GM12878 (cell line): ENCODE data around the gene NCBP3. TPM values are rescaled to one million over a fixed set of nuclear protein-coding genes. Genes with fewer than 3 reads are reported as not detected.

ENCODE experiments used
- ATAC-seq: fragments of 200-7000 bp; cut with Tn5 transposase; 3 replicates; pipeline ENCODE4 v1.9.1; 2020; ENCODE audit warnings: mild to moderate bottlenecking, moderate library complexity
- BruUV-seq: library from RNA; stranded (reverse); fragments of 400-500 nt; replicated peaks from 2 replicates; lab custom pipeline; 2021; lab: Mats Ljungman, UMichigan
- CTCF ChIA-PET: fragments of 300-600 bp; sonication (Branson Sonifier 250); formaldehyde crosslinking; extraction: SDS; loops from one replicate; lab custom pipeline; 2021; ENCODE audit warnings: inconsistent platforms; lab: Yijun Ruan, JAX
- POLR2A ChIA-PET: fragments of 350-600 bp; formaldehyde crosslinking; extraction: SDS; loops from one replicate; lab custom pipeline; 2021; ENCODE audit warnings: inconsistent platforms; lab: Charles Lee
- RAD21 ChIA-PET: fragments of 300-600 bp; sonication (Branson Sonifier 250); formaldehyde crosslinking; loops from one replicate; lab custom pipeline; 2023; ENCODE audit warnings: antibody characterized with exemption; ENCODE audit not compliant: unreplicated experiment; lab: Charles Lee
- SMC1A ChIA-PET: fragments of 300-600 bp; sonication (Branson Sonifier 250); formaldehyde crosslinking; loops from one replicate; lab custom pipeline; 2023; ENCODE audit not compliant: unreplicated experiment, uncharacterized antibody; lab: Charles Lee
- DNase-seq: peaks from one replicate; pipeline ENCODE4 v3.0.0-alpha.2; 2011; ENCODE audit warnings: low read depth, low spot score
- FAIRE-seq: peaks from 3 replicates; lab custom pipeline; 2011; peaks lifted over from hg19 to GRCh38; lab: Jason Lieb, UNC
- H2AFZ ChIP-seq: 2 replicates; pipeline ENCODE4 v1.6.0; 2011; ENCODE audit warnings: low read depth, low read length, control low read depth; ENCODE audit not compliant: control insufficient read depth
- H3K27ac ChIP-seq: 2 replicates; pipeline ENCODE4 v1.5.1; 2011; ENCODE audit warnings: control low read depth; ENCODE audit not compliant: control insufficient read depth, insufficient read depth
- H3K27me3 ChIP-seq, 2 experiments: replicated peaks in 1 of 2; 2 replicates each; pipeline versions ENCODE4 v1.6.0 to v1.6.1; 2011; ENCODE audit warnings: low read length in 1 of 2; ENCODE audit not compliant: control insufficient read depth in 2 of 2, insufficient read depth in 2 of 2
- H3K36me3 ChIP-seq, 2 experiments: 2 replicates each; pipeline ENCODE4 v1.5.1; 2011; ENCODE audit warnings: low read length in 1 of 2; ENCODE audit not compliant: control insufficient read depth in 2 of 2, insufficient read depth in 2 of 2
- H3K4me1 ChIP-seq: 2 replicates; pipeline ENCODE4 v1.6.1; 2011; ENCODE audit warnings: mild to moderate bottlenecking, low read length, moderate library complexity, mixed read lengths; ENCODE audit not compliant: control insufficient read depth, insufficient read depth
- H3K4me2 ChIP-seq: 2 replicates; pipeline ENCODE4 v1.6.0; 2011; ENCODE audit warnings: control low read depth; ENCODE audit not compliant: control insufficient read depth, insufficient read depth
- H3K4me3 ChIP-seq: fragments of 200-600 bp; sonication (generic); 2 replicates; pipeline ENCODE4 v1.5.1; 2016
- H3K79me2 ChIP-seq: 2 replicates; pipeline ENCODE4 v1.6.0; 2011; ENCODE audit warnings: low read length; ENCODE audit not compliant: control insufficient read depth, insufficient read depth
- H3K9ac ChIP-seq: 2 replicates; pipeline ENCODE4 v1.8.0; 2011; ENCODE audit warnings: low read length, control low read depth, mixed read lengths; ENCODE audit not compliant: control insufficient read depth, insufficient read depth
- H3K9me3 ChIP-seq: replicated peaks from 3 replicates; pipeline ENCODE4 v1.5.1; 2011; ENCODE audit warnings: mild to moderate bottlenecking, low read length; ENCODE audit not compliant: control insufficient read depth, insufficient read depth
- H4K20me1 ChIP-seq: 2 replicates; pipeline ENCODE4 v1.6.0; 2011; ENCODE audit not compliant: control insufficient read depth, insufficient read depth
- ASH2L ChIP-seq: fragments of 300-600, 200-600 bp; sonication (generic); IDR thresholded peaks from 2 replicates; pipeline ENCODE4 v1.6.1; 2017; ENCODE audit warnings: low read depth, mild to moderate bottlenecking, borderline replicate concordance
- CBX5 ChIP-seq: sonication (generic); IDR thresholded peaks from 2 replicates; pipeline ENCODE4 v1.6.1; 2016; ENCODE audit warnings: low read depth, moderate library complexity, mild to moderate bottlenecking, inconsistent platforms
- CHD2 ChIP-seq: IDR thresholded peaks from 2 replicates; pipeline ENCODE4 v1.6.1; 2011; ENCODE audit warnings: low read depth, low read length, improper control_type of control experiment, borderline replicate concordance
- HCFC1 ChIP-seq: fragments of 150-350 bp; IDR thresholded peaks from 2 replicates; pipeline ENCODE4 v1.6.1; 2014; ENCODE audit warnings: low read length
- MYC ChIP-seq: IDR thresholded peaks from 2 replicates; pipeline ENCODE4 v1.6.1; 2011; ENCODE audit warnings: mild to moderate bottlenecking, low read length, moderate library complexity, inconsistent platforms; ENCODE audit not compliant: insufficient read depth, insufficient replicate concordance, insufficient read length, severe bottlenecking
- NKRF ChIP-seq: fragments of 450-650 bp; conservative IDR thresholded peaks from 2 replicates; pipeline ENCODE4 v1.6.1; 2017; ENCODE audit warnings: mild to moderate bottlenecking, moderate library complexity
- NR2F1 ChIP-seq: fragments of 450-650 bp; conservative IDR thresholded peaks from 2 replicates; pipeline ENCODE4 v1.6.1; 2017; ENCODE audit warnings: mild to moderate bottlenecking
- PBX3 ChIP-seq: IDR thresholded peaks from 2 replicates; pipeline ENCODE4 v1.6.1; 2011; ENCODE audit warnings: mild to moderate bottlenecking, low read depth, low read length, moderate library complexity; ENCODE audit not compliant: insufficient replicate concordance
- POLR2AphosphoS2 ChIP-seq: IDR thresholded peaks from 2 replicates; pipeline ENCODE4 v1.6.1; 2011; ENCODE audit warnings: low read depth, mild to moderate bottlenecking, low read length, improper control_type of control experiment, moderate library complexity
- POU2F2 ChIP-seq: IDR thresholded peaks from 3 replicates; pipeline ENCODE4 v1.6.1; 2011; ENCODE audit warnings: low read depth, mild to moderate bottlenecking, low read length, borderline replicate concordance
- RFX5 ChIP-seq: IDR thresholded peaks from 2 replicates; pipeline ENCODE4 v1.6.1; 2011; ENCODE audit warnings: low read depth, low read length, improper control_type of control experiment
- SMC3 ChIP-seq: IDR thresholded peaks from 2 replicates; pipeline ENCODE4 v1.6.1; 2011; ENCODE audit warnings: low read length, improper control_type of control experiment, borderline replicate concordance
- TBL1XR1 ChIP-seq: IDR thresholded peaks from 2 replicates; pipeline ENCODE4 v1.6.1; 2012; ENCODE audit warnings: low read depth, low read length, improper control_type of control experiment
- TCF7 ChIP-seq: IDR thresholded peaks from 2 replicates; pipeline ENCODE4 v1.6.1; 2014; ENCODE audit warnings: antibody characterized with exemption, borderline replicate concordance
- ZNF217 ChIP-seq: fragments of 450-650 bp; IDR thresholded peaks from 2 replicates; pipeline ENCODE4 v1.6.1; 2017; ENCODE audit warnings: antibody characterized with exemption, mild to moderate bottlenecking
- ZNF622 ChIP-seq: fragments of 450-650 bp; IDR thresholded peaks from 2 replicates; pipeline ENCODE4 v1.6.1; 2017; ENCODE audit warnings: mild to moderate bottlenecking, inconsistent platforms
- WGBS: methylation state at CpG from one replicate; pipeline ENCODE4 v1.1.6; 2016; ENCODE audit warnings: low lambda C conversion rate; ENCODE audit not compliant: insufficient replicate concordance, insufficient coverage; ENCODE audit errors: missing lambda C conversion rate; 5-methylcytosine and 5-hydroxymethylcytosine counted together
- in situ Hi-C: fragments of 300-500 bp; cut with MboI; formaldehyde crosslinking; loops from 9 replicates; pipeline ENCODE4 v1.14.3; 2018; ENCODE audit warnings: mixed read lengths
- intact Hi-C: fragments of 100-400 bp; cut with micrococcal nuclease; formaldehyde crosslinking; loops from one replicate; pipeline ENCODE4 v1.14.2; 2022; ENCODE audit not compliant: unreplicated experiment
- polyA plus RNA-seq, 11 experiments: library from polyadenylated mRNA; depleted of rRNA in 4 of 11; unstranded in 6 of 11; stranded (reverse) in 5 of 11; fragments of >200 nt; fragmentation: Nextera tagmentation in 4 of 11; fragmentation: Illumina TruSeq in 1 of 11; extraction: Ambion mirVana in 4 of 11; extraction: Trizol in 1 of 11; gene quantifications; 1 replicate in 1 of 11; 2 replicates in 10 of 11; pipeline versions ENCODE4 v1.2.1 to v1.2.3, GENCODE V29; 2011 to 2016; ENCODE audit warnings: inconsistent platforms in 2 of 11, missing spikeins in 2 of 11, low read depth in 1 of 11
- total RNA-seq, 4 experiments: library from RNA; depleted of rRNA in 3 of 4; stranded (reverse); fragments of >200 nt in 3 of 4; fragmentation: Illumina TruSeq in 1 of 4; extraction: Trizol in 1 of 4; gene quantifications; 2 replicates each; pipeline versions ENCODE4 v1.2.1 to v1.2.3, GENCODE V29; 2013 to 2021

The NCBP3 gene
- total and polyA plus RNA-seq, 10 of the 15 experiments (the other 5 are each of a cell fraction or from before 2014, with no cell fraction given), result 5.2 to 32.0 (median 23.2) TPM

- RAD21 ChIA-PET, result no interaction called here
- DNase-seq (no peak), FAIRE-seq (no peak), ATAC-seq (no peak)
- POLR2A ChIA-PET, result no interaction called here
- H3K9ac ChIP-seq, result no peak overlapping the region
- no peak overlapping the region for H2AFZ ChIP-seq
- CTCF ChIA-PET, result no interaction called here
- 92% methylated on average over 7 of the region's 9 CpGs for WGBS
- intact Hi-C loops (no loop called here), in situ Hi-C loops (no loop called here)
- H3K4me3 ChIP-seq, result no peak overlapping the region
- H3K4me2 ChIP-seq, result no peak overlapping the region
- peaks cover 26% of the 10 kb centered on the region for H3K4me1 ChIP-seq
- TF ChIP-seq RFX5, result no peak
- TF ChIP-seq CBX5, result no peak
- no peak for TF ChIP-seq TCF7
- TF ChIP-seq MYC, result no peak
- TF ChIP-seq CHD2, result no peak
- TF ChIP-seq POLR2AphosphoS2, result no peak
- TF ChIP-seq ZNF217, result no peak
- H3K9me3 ChIP-seq, result no peaks in the 10 kb centered on the region; the same call in 2 of the 3 replicates
- no peaks in the 10 kb centered on the region for H3K36me3 ChIP-seq
- SMC1A ChIA-PET, result no interaction called here
- H4K20me1 ChIP-seq, result no peaks in the 10 kb centered on the region
- H3K79me2 ChIP-seq, result no peaks in the 10 kb centered on the region
- no peaks in the 10 kb centered on the region for H3K27me3 ChIP-seq
- no TSS peak for BruUV-seq
- H3K27ac ChIP-seq, result no peak overlapping the region
Observed at GRCh38 chr17:3768341-3768740, 77.7 kb downstream of the NCBP3 start.

GRCh38 chr17:3766779-3767178, 79.3 kb downstream of the NCBP3 start:
- Histone ChIP-seq H2AFZ (no peak overlapping the region), H3K27ac (no peak overlapping the region), H3K9me3 (no peaks in the 10 kb centered on the region; the same call in 2 of the 3 replicates), H3K36me3 (no peaks in the 10 kb centered on the region), H3K4me1 (peaks cover 33% of the 10 kb centered on the region), H3K27me3 (no peaks in the 10 kb centered on the region), H4K20me1 (no peaks in the 10 kb centered on the region), H3K79me2 (no peaks in the 10 kb centered on the region), H3K4me2 (no peak overlapping the region), H3K9ac (no peak overlapping the region), H3K4me3 (no peak overlapping the region)
- RAD21 ChIA-PET, result interaction anchor here (0.6 to 1.2 kb wide), 2 partner anchors 28 to 59 kb away, joined by 3 read pairs; no protein-coding TSS in a partner anchor
- POLR2A ChIA-PET, result interaction anchor here (1.0 kb wide), 1 partner anchor 70 kb away, joined by 3 read pairs; no protein-coding TSS in a partner anchor
- TF ChIP-seq TBL1XR1, result no peak
- no peak for TF ChIP-seq ASH2L
- TF ChIP-seq RFX5, result no peak
- no peak for TF ChIP-seq HCFC1
- TF ChIP-seq SMC3, result no peak
- no peak for TF ChIP-seq NKRF
- TF ChIP-seq ZNF622, result no peak
- no peak for TF ChIP-seq NR2F1
- TF ChIP-seq PBX3, result no peak
- TF ChIP-seq POU2F2, result no peak
- intact Hi-C loops (no loop called here), in situ Hi-C loops (no loop called here)
- CTCF ChIA-PET, result interaction anchor here (0.9 to 2.5 kb wide), 5 partner anchors 14 to 309 kb away, joined by 3 to 19 read pairs (median 3); no protein-coding TSS in a partner anchor
- BruUV-seq, result no TSS peak
- SMC1A ChIA-PET, result interaction anchor here (1.0 to 1.3 kb wide), 4 partner anchors 27 to 59 kb away, joined by 3 to 7 read pairs (median 3); no protein-coding TSS in a partner anchor
- FAIRE-seq (no peak), ATAC-seq (no peak), DNase-seq (no peak)
- 90% methylated on average over 8 of the region's 8 CpGs for WGBS
